Iris pigment epithelial cell (primary cell): Measurements from ENCODE around the gene ATRIP.

Experiments
- DNase-seq: peaks from one replicate; pipeline ENCODE4 v3.0.0-alpha.2; 2011; ENCODE audit warnings: low read depth

Gene ATRIP

DNA sequence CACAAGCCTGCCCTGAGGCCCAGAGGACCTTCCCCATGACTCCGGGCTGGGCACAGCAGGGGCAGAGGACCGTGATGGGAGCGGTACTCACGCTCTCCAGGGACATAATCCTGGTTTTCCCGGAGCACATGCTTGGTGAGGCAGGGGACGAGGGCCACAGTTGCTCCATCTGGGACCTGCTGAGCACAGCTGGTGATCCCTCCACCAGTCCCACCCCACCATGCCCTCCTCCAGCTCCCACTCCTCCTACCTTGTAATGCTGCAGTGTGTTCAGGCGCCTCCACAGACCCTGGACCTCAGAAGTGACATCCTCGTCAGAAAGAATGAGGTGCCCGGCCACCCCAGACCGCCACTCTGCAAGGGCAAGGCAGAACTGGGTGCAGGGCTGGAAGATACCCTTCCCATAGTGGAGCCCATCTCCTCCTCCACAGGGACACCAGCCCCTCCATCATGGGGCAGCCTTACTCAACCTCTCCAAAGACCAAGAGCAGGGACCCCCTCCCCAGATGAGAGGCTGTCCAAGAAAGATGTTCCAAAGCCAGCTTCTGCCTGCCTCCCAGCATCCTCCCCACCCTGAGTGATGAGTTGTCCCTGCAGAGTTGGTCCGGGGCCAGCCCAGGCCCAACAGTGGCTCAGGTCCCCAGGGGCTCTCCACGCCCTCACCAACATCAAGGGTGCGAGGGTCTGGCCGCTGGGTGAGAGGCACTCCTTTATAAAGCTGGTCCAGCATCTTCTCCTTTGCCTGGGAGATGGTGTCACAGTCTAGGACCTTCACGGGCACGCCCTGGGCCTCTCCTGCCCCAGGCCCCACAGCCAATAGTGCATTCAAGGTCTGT, 36.1 kb upstream of the ATRIP start:
- no peak for DNase-seq

DNA sequence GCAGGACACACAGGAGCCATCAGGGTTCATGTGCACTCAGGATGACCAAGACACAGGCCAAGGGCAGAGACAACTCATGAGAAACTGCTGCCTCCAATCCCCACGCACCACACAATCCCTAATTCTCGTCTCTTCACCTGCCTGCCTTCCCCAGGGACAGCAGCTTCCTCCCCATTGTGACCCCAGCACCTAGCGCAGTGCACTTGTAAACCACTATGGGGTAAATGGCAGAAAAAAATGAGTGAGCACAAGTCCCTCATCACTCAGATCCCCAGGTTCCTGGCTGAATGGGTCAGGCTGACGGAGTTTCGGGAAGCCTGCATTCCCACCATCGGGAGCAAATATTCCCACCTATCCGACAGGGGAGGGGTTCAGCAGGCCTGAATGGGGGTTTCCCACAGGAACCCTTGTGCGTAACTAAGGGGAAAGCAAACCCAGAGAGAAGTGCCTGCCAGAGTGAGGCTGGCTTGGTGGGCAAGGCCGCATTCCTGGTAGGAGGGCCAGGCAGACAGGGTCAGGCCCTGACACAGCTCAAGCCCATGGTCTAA, 35.4 kb upstream of the ATRIP start:
- no peak for DNase-seq

DNA sequence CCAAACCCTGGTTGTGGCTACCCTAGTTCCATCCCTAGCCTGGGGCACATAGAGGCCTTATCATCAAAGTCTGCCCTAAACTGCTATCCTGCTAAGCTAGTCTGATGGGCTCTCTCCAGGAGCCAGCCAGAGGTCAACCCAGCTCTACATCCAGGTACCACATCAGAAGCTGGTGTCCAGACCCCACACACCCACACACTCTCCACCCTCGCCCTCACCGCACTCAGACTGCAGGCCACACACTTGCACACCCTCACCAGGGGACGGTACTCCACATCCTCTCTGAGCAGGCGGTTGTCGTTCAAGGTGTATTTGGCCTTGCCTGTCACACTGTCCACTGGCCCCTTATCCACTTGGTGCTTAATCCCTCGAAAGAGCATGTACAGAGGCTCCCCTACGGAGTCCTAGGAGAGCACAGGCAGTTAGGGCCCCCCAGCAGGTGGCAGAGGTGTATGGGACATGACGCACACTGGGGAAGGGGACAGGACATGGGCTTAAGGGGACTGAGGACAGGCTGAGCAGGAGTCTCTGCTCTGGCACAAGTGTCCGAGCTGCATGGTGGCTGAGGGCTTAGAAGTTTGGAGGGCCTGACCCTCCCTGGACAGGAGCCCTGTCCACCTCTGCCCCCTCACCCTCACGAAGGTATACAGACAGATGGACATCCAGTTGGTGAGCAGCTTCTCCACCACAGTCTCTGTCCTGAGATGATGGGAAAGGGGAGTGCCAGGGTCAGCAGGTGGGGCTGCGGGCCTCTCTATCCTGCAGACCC, 34.7 kb upstream of the ATRIP start:
- DNase-seq = no peak

DNA sequence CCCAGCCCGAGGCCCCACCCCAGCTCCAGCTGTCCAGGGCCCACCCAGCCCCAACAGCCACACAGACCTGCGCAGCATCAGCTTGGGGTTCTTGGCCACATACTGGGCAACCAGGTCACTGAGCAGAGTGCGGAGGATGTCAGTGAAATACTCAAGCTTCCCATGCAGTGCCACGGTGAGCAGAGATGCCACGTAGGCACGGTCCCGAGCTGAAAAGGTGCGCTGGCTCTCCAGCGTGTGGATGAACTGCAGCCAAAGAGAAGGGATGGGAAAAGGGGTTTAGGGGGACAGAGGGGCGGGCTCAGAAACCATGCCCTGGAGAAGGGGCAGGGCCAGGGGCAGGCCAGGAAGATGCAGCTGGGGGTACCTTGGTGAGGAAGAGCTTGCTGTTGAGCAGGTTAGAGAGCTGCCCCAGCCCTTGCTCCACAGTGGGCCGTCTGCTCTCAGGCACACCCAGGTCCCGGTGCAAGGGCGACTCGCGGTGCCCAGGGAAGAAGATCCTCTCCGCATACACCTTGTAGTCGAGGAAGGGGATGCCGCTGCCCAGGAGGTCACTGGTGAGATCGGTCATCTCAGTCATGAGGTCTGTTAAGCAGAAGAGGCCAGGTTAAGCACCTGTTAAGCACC, 34.0 kb upstream of the ATRIP start:
- DNase-seq = no peak

DNA sequence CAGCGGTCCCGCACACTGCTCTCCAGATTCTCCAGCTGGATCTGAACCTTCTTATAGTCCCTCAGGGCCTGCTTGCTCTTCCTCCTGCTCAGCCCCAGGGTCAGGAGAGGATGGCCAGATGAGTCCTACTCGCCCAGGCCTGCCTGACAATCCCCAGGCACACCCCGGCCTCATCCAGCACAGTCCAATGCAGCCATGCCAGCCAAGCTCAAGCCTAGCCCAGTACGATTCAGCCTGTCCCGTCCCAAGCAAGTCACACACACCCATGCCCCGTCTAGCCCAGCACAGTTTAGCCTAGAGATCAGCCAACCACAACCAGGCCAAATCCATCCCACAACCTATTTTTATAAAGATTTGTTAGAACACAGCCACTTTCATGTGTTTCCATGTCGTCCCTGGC, 33.5 kb upstream of the ATRIP start:
- no peak for DNase-seq

DNA sequence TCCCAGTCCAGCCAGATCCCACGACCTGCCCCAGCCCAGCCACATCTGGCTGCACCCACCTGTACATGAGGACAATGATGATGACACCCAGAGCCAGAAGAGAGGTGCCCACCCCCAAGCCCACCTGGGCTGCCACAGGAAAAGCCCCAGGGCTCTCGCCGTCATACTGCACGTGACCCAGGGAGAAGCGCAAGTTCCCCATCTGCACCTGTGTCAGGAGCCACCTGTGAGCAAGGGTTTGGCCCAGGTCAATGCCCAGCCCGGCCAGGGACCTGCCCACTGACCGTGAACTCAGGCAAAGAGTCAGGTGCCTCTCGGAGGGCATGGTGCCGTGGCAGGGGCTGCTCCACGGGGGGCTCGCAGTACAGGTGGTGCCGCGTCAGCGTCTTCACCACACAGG, 32.9 kb upstream of the ATRIP start:
- DNase-seq = no peak

DNA sequence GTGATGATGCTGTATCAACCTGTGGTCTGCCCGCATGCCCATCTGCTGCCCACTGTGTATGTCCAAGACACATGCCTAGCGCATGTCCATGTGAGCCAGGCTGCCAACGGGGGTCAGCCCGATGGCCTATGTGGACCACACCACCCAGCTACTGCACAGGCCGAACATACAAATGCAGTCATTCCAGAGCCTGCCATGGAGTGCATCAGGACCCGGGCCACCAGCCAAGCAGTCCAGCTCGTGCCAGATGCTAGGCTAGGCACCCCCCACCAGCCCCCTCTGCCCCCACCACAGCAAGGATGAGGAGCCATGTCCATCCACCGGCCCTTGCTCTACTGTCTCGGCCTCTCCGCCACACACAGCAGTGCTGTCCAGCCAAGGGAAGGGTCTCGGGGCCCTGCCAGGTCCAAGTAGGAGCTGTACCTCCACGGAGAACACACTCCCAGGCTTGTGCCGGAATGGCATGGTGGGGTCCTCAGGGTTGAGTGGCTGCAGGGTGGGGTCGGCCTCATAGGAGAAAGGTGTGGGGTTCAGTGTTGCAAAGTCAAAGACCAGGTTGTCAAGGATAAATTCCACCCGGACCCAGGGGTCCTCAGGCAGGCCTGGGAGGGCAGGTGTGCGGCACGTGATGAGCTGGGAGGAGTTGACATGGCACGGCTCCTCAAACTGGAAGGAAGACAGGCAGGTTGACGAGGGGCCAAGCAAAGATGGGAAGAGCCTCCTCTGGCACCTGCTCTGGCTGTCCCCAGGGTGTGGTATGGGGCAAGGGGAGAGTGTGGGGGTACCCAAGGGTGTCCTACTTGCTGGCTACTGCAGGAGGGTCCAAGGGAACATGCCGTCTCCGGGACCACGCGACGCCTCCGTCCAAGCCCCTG, 31.9 kb upstream of the ATRIP start:
- DNase-seq = no peak

DNA sequence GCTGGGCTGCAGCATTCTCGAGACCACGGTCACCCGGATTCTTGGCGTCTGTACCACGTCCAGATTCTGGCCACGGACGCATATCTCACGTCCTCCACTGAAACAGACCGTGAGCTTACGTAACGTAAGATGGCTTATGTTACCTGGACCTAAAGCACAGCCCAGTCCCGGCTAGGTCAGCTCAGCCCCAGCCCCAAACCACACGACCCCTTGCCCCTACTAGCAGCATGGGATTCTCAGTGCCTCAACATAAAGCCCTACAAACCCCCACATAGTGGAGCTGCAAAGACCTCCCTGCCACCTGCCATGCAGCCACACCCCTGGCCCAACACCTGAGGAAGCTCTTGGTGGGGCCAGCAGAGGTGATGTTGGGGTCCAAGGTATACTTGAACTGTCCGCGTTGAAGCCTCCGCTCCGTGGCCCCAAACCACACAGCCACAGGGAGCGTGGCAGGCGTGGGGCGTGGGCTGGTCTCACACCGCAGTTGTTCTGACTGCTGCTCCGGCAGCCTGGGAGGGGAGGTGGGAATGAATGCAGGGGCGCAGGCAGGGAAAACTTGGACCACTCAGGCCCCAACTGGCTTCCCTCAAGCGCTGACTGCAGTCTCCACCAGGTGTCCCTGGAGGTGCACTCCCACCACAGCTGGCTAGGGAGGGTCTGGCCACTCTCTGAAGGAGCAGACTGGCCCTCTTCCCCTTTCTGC, 31.1 kb upstream of the ATRIP start:
- DNase-seq = no peak

DNA sequence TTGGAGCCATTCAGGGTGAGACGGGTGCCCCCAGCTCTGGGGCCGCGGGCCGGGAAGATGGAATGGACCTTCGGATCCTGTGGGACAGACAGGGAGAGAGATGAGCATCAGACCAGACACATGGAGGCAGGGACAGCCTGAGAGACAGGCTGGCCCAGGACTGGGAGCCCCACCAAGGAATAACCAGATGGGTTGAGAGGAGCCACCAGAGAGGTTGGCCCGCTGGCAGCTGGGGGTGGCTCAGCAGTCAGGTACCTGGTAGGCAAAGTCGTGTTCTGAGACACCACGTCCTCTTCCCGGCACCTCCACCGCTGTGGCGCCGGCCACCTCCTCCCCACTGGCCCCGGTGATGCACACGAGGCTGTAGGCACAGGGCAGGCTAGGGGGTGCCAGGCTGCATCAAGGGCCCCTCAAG, 30.4 kb upstream of the ATRIP start:
- no peak for DNase-seq

DNA sequence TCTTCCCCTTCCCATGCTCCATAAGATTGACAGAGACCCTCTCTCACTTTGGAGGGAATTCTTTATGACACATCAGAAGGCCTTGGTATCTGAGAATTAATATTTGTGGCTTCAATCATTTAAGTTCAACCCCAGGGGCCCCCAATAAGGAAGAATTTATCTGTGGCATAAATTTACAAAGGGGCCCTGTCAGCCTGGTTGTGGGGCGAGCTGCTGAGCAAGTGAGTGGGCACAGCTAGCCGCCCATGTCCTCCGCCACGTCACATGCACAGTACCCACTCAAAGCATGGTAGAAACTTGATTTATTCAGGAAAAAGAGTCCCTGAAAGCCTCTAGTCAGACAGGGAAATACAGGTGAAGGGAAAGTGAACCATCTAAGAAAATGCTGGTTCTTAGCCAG, 30.0 kb upstream of the ATRIP start:
- no peak for DNase-seq

DNA sequence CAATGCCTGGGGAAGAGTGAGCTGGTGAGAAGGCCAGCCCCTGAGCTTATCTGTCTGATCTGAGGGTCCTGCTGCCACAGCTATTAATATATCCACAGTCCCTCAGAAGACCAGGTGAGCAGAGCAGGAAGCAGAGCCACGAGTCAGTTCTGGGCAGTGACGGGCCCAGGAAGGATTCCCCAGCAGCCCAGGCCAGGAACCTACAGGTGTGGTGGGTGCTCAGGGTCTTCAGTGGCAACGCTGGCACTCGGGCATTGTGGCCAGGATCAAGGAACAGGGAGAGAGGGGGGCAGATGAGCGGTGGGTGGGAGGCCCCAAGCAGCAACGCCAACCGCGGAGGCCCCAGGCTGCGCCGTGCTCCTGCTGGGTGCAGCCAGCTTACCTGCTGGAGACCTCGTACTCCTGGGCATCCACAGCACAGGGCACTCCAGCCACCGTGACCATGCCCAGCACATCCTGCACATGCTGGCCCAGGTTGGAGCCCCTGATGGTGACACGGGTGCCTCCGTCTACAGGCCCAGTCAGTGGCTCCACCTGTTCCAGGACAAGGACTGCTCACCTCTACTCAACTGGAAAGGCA, 28.9 kb upstream of the ATRIP start:
- no peak for DNase-seq

DNA sequence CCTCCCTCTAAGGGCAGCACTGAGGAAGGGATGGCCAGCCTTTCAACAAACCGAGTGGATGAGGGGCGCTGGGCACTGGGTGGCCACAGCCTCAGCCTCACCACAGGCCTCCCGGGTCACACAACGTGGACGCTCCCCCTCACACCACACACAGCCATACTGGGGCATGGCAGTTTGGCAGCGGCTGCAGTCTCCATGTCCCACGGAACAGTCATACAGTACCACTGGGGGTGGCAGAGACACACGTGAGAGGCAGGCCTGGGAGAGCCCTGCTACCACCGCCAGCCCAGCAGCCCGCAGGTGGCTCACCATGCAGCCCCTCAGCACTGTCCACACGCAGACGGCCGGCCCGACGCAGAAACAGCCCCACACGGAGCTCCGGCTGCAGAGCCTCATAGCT, 28.4 kb upstream of the ATRIP start:
- no peak for DNase-seq

DNA sequence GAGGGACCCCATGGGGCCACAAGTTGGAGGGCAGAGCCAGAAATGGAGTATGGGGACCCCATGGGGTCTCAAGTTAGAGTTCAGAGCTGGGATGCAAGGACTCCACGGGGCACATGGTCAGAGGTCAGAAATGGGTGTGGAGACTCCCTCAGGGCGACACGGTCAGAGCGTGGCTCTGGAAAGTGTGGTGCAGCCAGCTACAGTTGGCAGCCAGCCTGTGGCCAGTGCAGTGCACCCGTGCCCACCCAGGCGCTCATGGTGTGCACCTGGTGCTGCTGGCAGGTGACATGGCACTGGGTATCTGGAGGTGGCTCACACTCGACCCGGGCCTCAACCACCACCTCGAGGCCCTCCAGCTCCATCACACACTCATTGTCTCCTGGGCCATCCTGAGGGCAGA, 27.9 kb upstream of the ATRIP start:
- DNase-seq = no peak

DNA sequence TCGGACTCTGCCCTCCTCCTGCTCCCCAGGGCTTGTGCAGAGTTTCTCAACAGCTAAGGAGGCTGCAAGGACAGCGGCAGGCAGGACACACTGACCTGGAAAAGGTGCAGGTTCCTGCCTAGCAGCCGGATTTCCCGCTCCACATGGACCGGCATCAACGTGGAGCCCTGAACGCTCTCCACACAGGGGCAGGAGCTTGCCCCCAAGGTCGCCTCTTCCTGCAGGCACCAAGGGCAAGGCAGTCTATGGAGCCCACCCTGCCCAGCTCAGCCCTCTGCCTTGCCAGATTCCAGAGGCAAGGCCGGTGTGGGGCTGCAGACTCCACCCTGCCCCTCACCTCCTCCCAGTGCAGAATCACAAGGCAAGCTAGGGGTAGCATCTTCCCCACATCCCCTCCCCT, 27.4 kb upstream of the ATRIP start:
- no peak for DNase-seq

DNA sequence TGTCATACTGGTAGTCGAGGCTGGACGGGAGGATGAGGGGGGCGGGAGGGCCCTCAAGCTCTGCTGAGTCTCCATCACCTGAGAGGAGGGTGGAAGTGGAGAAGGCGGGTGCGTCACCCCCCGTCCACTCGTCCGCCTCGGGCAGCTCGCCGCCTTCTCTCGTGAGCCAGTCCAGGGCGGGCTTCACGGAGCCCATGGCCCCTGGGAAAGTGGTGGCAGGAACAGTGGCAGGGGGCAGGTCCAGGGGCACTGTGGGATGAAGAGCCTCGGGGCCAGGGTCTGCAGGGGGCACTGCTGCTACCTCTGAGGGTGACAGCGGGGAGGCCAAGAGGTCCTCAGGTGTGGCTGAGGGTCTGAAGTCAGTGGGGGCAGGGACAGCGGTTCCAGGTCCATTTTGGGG, 26.9 kb upstream of the ATRIP start:
- DNase-seq = no peak

DNA sequence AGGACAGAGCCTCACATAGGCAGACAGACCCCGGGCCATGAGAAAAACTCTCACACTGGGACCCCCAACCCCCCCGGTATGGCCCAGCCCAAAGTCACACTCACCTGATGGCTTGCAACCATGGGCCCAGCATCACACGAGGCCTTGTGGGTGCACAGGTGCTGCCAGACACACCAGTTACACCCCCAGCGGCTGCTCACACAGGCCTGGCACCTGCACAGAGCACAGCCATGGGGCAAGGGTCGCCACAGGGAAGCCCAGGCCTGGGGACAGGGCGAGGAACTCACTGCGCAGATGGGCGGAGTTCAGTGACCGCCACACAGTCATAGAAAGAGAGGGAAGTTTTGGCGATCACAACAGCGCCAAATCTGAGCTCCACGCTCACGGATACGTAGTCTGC, 26.0 kb upstream of the ATRIP start:
- no peak for DNase-seq

DNA sequence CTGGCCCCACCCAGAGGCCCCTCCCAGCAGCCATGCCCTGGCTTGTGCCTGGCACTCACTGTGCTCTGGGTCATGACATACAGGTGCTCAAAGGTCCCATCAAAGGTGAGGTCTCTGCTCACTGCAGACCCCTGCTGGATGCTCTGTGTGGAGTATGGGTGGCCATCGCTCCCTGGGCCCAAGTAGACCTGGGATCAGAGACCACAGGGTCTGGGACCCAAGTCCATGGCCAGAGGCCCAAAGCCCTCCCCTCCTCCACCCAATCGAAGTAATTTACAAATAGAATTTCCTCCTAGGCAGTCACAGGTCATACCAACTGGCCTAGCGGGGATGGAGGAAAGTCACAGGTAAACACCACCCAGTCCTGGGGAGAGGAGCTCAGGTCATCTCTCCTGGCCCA, 24.3 kb upstream of the ATRIP start:
- DNase-seq = no peak

DNA sequence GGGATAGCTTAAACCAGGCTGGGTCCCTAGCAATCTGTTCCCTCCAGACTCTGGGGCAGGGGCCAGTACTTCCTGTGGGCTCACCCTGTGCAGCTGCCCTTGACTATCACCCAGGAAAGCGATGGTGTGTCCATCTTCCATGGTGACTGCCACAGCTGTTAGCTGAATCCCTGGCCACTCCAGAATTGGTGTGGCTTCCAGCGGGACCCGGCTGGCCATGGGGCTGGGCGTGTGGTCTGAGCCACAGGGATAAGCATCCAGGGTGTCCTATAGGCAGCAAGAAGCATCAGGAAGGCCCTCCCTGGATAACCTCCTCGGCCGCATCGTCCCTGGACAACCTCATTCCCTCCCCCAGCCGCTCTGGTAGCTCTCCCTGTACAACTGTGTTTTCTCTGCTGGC, 23.9 kb upstream of the ATRIP start:
- DNase-seq = no peak

DNA sequence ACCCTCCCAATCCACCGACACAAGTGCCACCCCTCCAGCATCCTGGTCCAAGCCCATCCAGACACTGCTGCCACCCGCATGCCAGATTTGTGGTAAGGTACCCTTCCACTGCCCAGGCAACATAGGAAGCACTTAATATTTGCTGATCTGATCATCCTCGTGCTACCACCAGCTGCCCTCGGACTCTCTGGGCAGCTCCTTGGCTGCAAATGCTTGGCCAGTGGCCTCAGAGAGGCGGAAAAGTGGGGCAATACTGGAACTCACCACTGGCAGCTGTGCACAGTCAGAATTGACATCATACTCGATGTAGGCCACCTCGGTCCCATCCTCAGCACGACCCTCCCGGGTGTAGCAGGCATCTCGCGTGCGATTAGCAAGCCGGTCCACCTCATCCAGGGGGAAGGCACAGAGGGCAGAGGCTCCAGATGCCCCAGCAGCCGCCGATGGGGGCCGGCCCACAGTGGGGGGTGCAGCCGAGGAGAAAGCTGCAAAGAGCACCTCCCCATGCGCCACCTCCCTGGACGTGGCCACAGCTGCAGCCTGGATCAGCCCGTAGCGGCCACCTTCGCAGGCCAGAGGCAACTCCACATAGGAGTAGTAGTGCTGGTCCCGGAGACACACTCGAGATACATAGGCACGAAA, 23.2 kb upstream of the ATRIP start:
- no peak for DNase-seq
